K562 (cell line): ENCODE results near the gene CRIP1. TPM values are rescaled to one million over a fixed set of nuclear protein-coding genes. Genes with fewer than 3 reads are reported as not detected.

Source experiments
- ATAC-seq: fragments of 200-7000 bp; cut with Tn5 transposase; 3 replicates; pipeline ENCODE4 v1.9.1; 2020; ENCODE audit warnings: moderate library complexity
- BruUV-seq: library from RNA; stranded (reverse); fragments of 400-500 nt; replicated peaks from 2 replicates; lab custom pipeline; 2021; lab: Mats Ljungman, UMichigan
- CTCF ChIA-PET: fragments of 300-600 bp; formaldehyde crosslinking; extraction: SDS; loops from one replicate; lab custom pipeline; 2021; ENCODE audit warnings: low intra/inter-chr PET ratio; lab: Yijun Ruan, JAX
- POLR2A ChIA-PET: fragments of 300-600, 350-650 bp; sonication (Branson Sonifier 250); formaldehyde crosslinking; extraction: SDS; loops from one replicate; lab custom pipeline; 2021; ENCODE audit warnings: antibody characterized with exemption, inconsistent platforms; lab: Yijun Ruan, JAX
- DNase-seq, 4 experiments: peaks; one replicate each; pipeline versions ENCODE4 v3.0.0 to v3.0.0-alpha.2; 2011 to 2018; ENCODE audit warnings: low spot score in 3 of 4, mixed read lengths in 3 of 4; ENCODE audit errors: extremely low read depth in 1 of 4
- FAIRE-seq: peaks from 2 replicates; lab custom pipeline; 2011; peaks lifted over from hg19 to GRCh38; lab: Jason Lieb, UNC
- H2AFZ ChIP-seq: 2 replicates; pipeline ENCODE4 v1.6.0; 2011; ENCODE audit warnings: low read depth, low read length, control low read depth, inconsistent platforms
- H3K27ac ChIP-seq: fragments of 200-600 bp; 3 replicates; pipeline ENCODE4 v1.8.0; 2011; ENCODE audit warnings: low read depth, mild to moderate bottlenecking, control low read depth, inconsistent platforms, low read length, moderate library complexity, mixed read lengths; ENCODE audit errors: extremely low read depth
- H3K27me3 ChIP-seq, 2 experiments: fragments of 300-600 bp in 1 of 2; 2 replicates in 1 of 2; 3 replicates in 1 of 2; pipeline versions ENCODE4 v1.6.0 to v1.8.0; 2011; ENCODE audit warnings: inconsistent platforms in 2 of 2, low read length in 2 of 2, mild to moderate bottlenecking in 1 of 2, mixed read lengths in 1 of 2, moderate library complexity in 1 of 2; ENCODE audit not compliant: control insufficient read depth in 2 of 2, insufficient read depth in 2 of 2
- H3K36me3 ChIP-seq: fragments of 300-600 bp; 3 replicates; pipeline ENCODE4 v1.8.0; 2011; ENCODE audit warnings: mild to moderate bottlenecking, low read length, inconsistent platforms; ENCODE audit not compliant: control insufficient read depth, insufficient read depth
- H3K4me1 ChIP-seq, 2 experiments: fragments of 200-600 bp in 1 of 2; replicated peaks in 1 of 2; 2 replicates in 1 of 2; 3 replicates in 1 of 2; pipeline versions ENCODE4 v1.5.1 to v1.8.0; 2011; ENCODE audit warnings: inconsistent platforms in 2 of 2, low read length in 2 of 2, mild to moderate bottlenecking in 1 of 2, mixed read lengths in 1 of 2, moderate library complexity in 1 of 2; ENCODE audit not compliant: control insufficient read depth in 2 of 2, insufficient read depth in 2 of 2
- H3K4me2 ChIP-seq: 2 replicates; pipeline ENCODE4 v1.6.1; 2011; ENCODE audit warnings: low read length, control low read depth, inconsistent platforms, mixed read lengths; ENCODE audit not compliant: insufficient read depth
- H3K4me3 ChIP-seq: fragments of 200-600 bp; sonication (generic), shearing (Covaris generic); 2 replicates; pipeline ENCODE4 v1.5.1; 2016; ENCODE audit warnings: control low read depth, inconsistent platforms
- H3K79me2 ChIP-seq: fragments of 200-600 bp; 3 replicates; pipeline ENCODE4 v1.8.0; 2011; ENCODE audit warnings: low read length, inconsistent platforms; ENCODE audit not compliant: control insufficient read depth, insufficient read depth
- H3K9ac ChIP-seq, 2 experiments: 2 replicates each; pipeline versions ENCODE4 v1.6.0 to v1.6.1; 2011; ENCODE audit warnings: low read depth in 2 of 2, low read length in 2 of 2, control low read depth in 1 of 2, inconsistent platforms in 1 of 2, mild to moderate bottlenecking in 1 of 2, mixed read lengths in 1 of 2; ENCODE audit not compliant: insufficient read depth in 1 of 2
- H3K9me1 ChIP-seq: one replicate; pipeline ENCODE4 v1.6.0; 2011; ENCODE audit warnings: inconsistent platforms, mild to moderate bottlenecking, low read length, moderate library complexity; ENCODE audit not compliant: control insufficient read depth, insufficient read depth
- H3K9me3 ChIP-seq: replicated peaks from 2 replicates; pipeline ENCODE4 v1.5.1; 2011; ENCODE audit warnings: low read depth, low read length, inconsistent platforms; ENCODE audit not compliant: control insufficient read depth, insufficient read depth
- H4K20me1 ChIP-seq: replicated peaks from 2 replicates; pipeline ENCODE4 v1.6.1; 2011; ENCODE audit warnings: low read length, inconsistent platforms, mixed read lengths; ENCODE audit not compliant: control insufficient read depth, insufficient read depth
- WGBS: fragments of 100-300 bp; shearing (Covaris generic); methylation state at CpG from one replicate; pipeline ENCODE4 v1.1.6; 2016; ENCODE audit warnings: low coverage, mixed read lengths; ENCODE audit not compliant: insufficient coverage; ENCODE audit errors: missing lambda C conversion rate; 5-methylcytosine and 5-hydroxymethylcytosine counted together
- in situ Hi-C: fragments of 300-500 bp; cut with MboI; formaldehyde crosslinking; loops from 4 replicates; pipeline ENCODE4 v1.15.0; 2018; ENCODE audit warnings: inconsistent platforms, mixed read lengths
- intact Hi-C: fragments of 100-400 bp; cut with micrococcal nuclease; formaldehyde crosslinking; loops from 2 replicates; pipeline ENCODE4 v1.14.2; 2022
- polyA plus RNA-seq, 8 experiments: library from polyadenylated mRNA; depleted of rRNA in 4 of 8; stranded (reverse) in 5 of 8; unstranded in 3 of 8; fragments of >200 nt; fragmentation: Nextera tagmentation in 2 of 8; fragmentation: Illumina TruSeq in 1 of 8; extraction: Ambion mirVana in 2 of 8; extraction: Trizol in 1 of 8; gene quantifications; 2 replicates each; pipeline versions ENCODE4 v1.2.1 to v1.2.3, GENCODE V29; 2011 to 2014; ENCODE audit warnings: inconsistent platforms in 1 of 8, missing spikeins in 1 of 8
- total RNA-seq, 7 experiments: library from RNA; depleted of rRNA in 6 of 7; stranded (reverse); fragments of >200 nt in 6 of 7; fragmentation: Illumina TruSeq in 2 of 7; extraction: Trizol in 2 of 7; gene quantifications; 2 replicates each; pipeline versions ENCODE4 v1.2.1 to v1.2.3, GENCODE V29; 2011 to 2021; ENCODE audit warnings: low replicate concordance in 1 of 7
- TF ChIP-seq, protein P1 (sequence below): sonication (generic); formaldehyde crosslinking; IDR thresholded peaks from 2 replicates; pipeline ENCODE4 v1.8.0; 2023; ENCODE audit warnings: missing genetic modification reagents, mild to moderate bottlenecking, borderline replicate concordance

Gene CRIP1
- total and polyA plus RNA-seq, 9 of the 15 experiments (the other 6 are each of a cell fraction or from before 2014, with no cell fraction given): 0.11 to 0.58 (median 0.14) TPM; not detected in 6

DNA sequence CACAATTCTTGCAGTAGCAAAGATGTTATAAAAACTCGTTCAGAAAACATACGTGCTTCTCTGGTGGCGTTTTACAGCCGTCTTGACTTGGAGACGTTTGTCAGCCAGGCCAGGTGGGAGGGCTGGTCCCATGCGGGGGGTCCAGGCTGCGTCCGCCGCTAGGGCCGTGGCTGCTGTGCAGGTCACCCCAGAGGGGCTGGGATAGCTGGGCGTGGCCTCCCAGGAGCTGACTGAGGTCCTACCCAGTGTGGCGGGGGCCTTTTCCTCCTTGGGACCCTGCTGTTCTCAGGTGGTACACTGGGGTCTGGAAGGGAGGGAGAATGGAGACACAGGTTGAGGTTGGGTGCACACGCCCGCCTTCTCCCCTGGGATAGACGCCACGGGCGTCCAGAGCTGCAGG, 41.8 kb upstream of the CRIP1 start:
- FAIRE-seq (no peak), ATAC-seq (no peak), DNase-seq (no peak)
- Histone ChIP-seq H3K27ac (no peak overlapping the region), H3K9me1 (no peaks in the 10 kb centered on the region), H3K79me2 (peaks cover 5% of the 10 kb centered on the region; the same call in 1 of the 3 replicates), H3K9ac (no peak overlapping the region), H3K27me3 (no peaks in the 10 kb centered on the region), H3K4me2 (no peak overlapping the region), H2AFZ (no peak overlapping the region), H3K4me1 (peaks cover 0 to 52% of the 10 kb centered on the region in 2 experiments; a peak in 2 of 5 replicates), H3K4me3 (no peak overlapping the region), H3K9me3 (no peaks in the 10 kb centered on the region), H3K36me3 (peaks cover 43% of the 10 kb centered on the region; the same call in 1 of the 3 replicates), H4K20me1 (0 out of 2 replicates have a peak, but pooled peaks cover 4% of the 10 kb centered on the region)
- WGBS: 93% methylated on average over 5 of the region's 17 CpGs
- intact Hi-C loops (loop anchor here (5.0 kb wide), 1 partner anchor 42 kb away; the partner anchor contains the start of gene CRIP1), in situ Hi-C loops (no loop called here)
- BruUV-seq: no TSS peak
- ChIA-PET POLR2A (no interaction called here), CTCF (no interaction called here)
- TF ChIP-seq, protein P1, sequence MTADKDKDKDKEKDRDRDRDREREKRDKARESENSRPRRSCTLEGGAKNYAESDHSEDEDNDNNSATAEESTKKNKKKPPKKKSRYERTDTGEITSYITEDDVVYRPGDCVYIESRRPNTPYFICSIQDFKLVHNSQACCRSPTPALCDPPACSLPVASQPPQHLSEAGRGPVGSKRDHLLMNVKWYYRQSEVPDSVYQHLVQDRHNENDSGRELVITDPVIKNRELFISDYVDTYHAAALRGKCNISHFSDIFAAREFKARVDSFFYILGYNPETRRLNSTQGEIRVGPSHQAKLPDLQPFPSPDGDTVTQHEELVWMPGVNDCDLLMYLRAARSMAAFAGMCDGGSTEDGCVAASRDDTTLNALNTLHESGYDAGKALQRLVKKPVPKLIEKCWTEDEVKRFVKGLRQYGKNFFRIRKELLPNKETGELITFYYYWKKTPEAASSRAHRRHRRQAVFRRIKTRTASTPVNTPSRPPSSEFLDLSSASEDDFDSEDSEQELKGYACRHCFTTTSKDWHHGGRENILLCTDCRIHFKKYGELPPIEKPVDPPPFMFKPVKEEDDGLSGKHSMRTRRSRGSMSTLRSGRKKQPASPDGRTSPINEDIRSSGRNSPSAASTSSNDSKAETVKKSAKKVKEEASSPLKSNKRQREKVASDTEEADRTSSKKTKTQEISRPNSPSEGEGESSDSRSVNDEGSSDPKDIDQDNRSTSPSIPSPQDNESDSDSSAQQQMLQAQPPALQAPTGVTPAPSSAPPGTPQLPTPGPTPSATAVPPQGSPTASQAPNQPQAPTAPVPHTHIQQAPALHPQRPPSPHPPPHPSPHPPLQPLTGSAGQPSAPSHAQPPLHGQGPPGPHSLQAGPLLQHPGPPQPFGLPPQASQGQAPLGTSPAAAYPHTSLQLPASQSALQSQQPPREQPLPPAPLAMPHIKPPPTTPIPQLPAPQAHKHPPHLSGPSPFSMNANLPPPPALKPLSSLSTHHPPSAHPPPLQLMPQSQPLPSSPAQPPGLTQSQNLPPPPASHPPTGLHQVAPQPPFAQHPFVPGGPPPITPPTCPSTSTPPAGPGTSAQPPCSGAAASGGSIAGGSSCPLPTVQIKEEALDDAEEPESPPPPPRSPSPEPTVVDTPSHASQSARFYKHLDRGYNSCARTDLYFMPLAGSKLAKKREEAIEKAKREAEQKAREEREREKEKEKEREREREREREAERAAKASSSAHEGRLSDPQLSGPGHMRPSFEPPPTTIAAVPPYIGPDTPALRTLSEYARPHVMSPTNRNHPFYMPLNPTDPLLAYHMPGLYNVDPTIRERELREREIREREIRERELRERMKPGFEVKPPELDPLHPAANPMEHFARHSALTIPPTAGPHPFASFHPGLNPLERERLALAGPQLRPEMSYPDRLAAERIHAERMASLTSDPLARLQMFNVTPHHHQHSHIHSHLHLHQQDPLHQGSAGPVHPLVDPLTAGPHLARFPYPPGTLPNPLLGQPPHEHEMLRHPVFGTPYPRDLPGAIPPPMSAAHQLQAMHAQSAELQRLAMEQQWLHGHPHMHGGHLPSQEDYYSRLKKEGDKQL (CRISPR knock-in tag): no peak
